Fibroblast of pulmonary artery (primary cell): Measurements from ENCODE around the gene DUSP18.

Experiments
- DNase-seq: peaks from one replicate; pipeline ENCODE4 v3.0.0-alpha.2; 2010; ENCODE audit warnings: low read depth
- H3K4me3 ChIP-seq: replicated peaks from 2 replicates; pipeline ENCODE4 v1.5.1; 2011; ENCODE audit warnings: low read depth, mild to moderate bottlenecking, control low read depth, low read length, moderate library complexity
- CTCF ChIP-seq: IDR thresholded peaks from 2 replicates; pipeline ENCODE4 v1.5.1; 2011; ENCODE audit warnings: mild to moderate bottlenecking, control low read depth, low read length, inconsistent platforms; ENCODE audit errors: missing control alignments

The DUSP18 gene

GRCh38 chr22:30675436-30675835 lies 7.8 kb upstream of the DUSP18 start:
- TF ChIP-seq CTCF = no peak
- H3K4me3 ChIP-seq = no peak overlapping the region
- DNase-seq = no peak

- TF ChIP-seq CTCF = no peak
- DNase-seq = no peak
- H3K4me3 ChIP-seq = no peak overlapping the region
These were observed 6.8 kb upstream of the DUSP18 start for GRCh38 chr22:30674482-30674881.

- no peak for DNase-seq
- TF ChIP-seq CTCF = no peak
- H3K4me3 ChIP-seq = no peak overlapping the region
These were observed 5.5 kb upstream of the DUSP18 start for GRCh38 chr22:30673136-30673535.

GRCh38 chr22:30671071-30671470 lies 3.4 kb upstream of the DUSP18 start:
- TF ChIP-seq CTCF = no peak
- no peak for DNase-seq

GRCh38 chr22:30668386-30668710 lies 673 bp upstream of the DUSP18 start:
- no peak for TF ChIP-seq CTCF
- DNase-seq = no peak
- H3K4me3 ChIP-seq = peak overlapping the region; percentile 89

More at GRCh38 chr22:30671071-30671470, 3.4 kb upstream of the DUSP18 start:
- H3K4me3 ChIP-seq = no peak overlapping the region

GRCh38 chr22:30667107-30667493 lies 575 bp downstream of the DUSP18 start:
- no peak for TF ChIP-seq CTCF
- DNase-seq = no peak
- peak overlapping the region; percentile 89 for H3K4me3 ChIP-seq

- TF ChIP-seq CTCF = no peak
- DNase-seq = no peak
- no peak overlapping the region for H3K4me3 ChIP-seq
These were observed 1.9 kb downstream of the DUSP18 start for GRCh38 chr22:30665786-30666185.
